Esophagus squamous epithelium (tissue), 5 donors: Measurements from ENCODE around the gene DKK2. TPM values are rescaled to one million over a fixed set of nuclear protein-coding genes. Genes with fewer than 3 reads are reported as not detected.

Source experiments
- DNase-seq: peaks from one replicate; lab custom pipeline; 2025; lab: John Stamatoyannopoulos, UW
- H3K27ac ChIP-seq, 4 donors: fragments of 200-600 bp; sonication (generic); one replicate each; pipeline ENCODE4 v1.5.1; 2016 to 2019; ENCODE audit warnings: mild to moderate bottlenecking in 1 of 4
- H3K27me3 ChIP-seq, 4 donors: fragments of 200-600 bp; sonication (generic); 1 replicate in 3 of 4; 2 replicates in 1 of 4; pipeline versions ENCODE4 v1.5.1 to v1.6.0; 2017 to 2021; ENCODE audit warnings: antibody characterized with exemption in 1 of 4
- H3K36me3 ChIP-seq, 3 donors: fragments of 200-600 bp; sonication (generic); one replicate each; pipeline ENCODE4 v1.5.1; 2016 to 2019
- H3K4me1 ChIP-seq, 3 donors: fragments of 200-600 bp; sonication (generic); one replicate each; pipeline ENCODE4 v1.5.1; 2017 to 2019
- H3K4me3 ChIP-seq, 4 donors: fragments of 200-600 bp; sonication (generic); 1 replicate in 3 of 4; 2 replicates in 1 of 4; pipeline ENCODE4 v1.5.1; 2016 to 2019; ENCODE audit warnings: mild to moderate bottlenecking in 2 of 4, moderate library complexity in 1 of 4
- H3K9me3 ChIP-seq, 3 donors: fragments of 200-600 bp; sonication (generic); one replicate each; pipeline ENCODE4 v1.5.1; 2016 to 2019
- POLR2A ChIP-seq, 4 donors: fragments of 450-650 bp; IDR thresholded peaks; one replicate each; pipeline ENCODE4 v1.6.1; 2017; ENCODE audit warnings: antibody characterized with exemption in 4 of 4, mild to moderate bottlenecking in 4 of 4, moderate library complexity in 3 of 4
- WGBS, 2 donors: methylation state at CpG; one replicate each; pipeline ENCODE4 v1.1.5; 2018; 5-methylcytosine and 5-hydroxymethylcytosine counted together
- intact Hi-C: fragments of 100-400 bp; cut with DNase I; formaldehyde crosslinking; loops from one replicate; pipeline ENCODE4 v1.15.0; 2022
- total RNA-seq, 4 donors: library from RNA; depleted of rRNA; stranded (reverse); fragments of >200 nt; gene quantifications; one replicate each; pipeline ENCODE4 v1.1.0, GENCODE V29; 2016
- TF ChIP-seq, protein P1 (sequence below), 6 experiments: fragments of 450-650 bp in 4 of 6; fragments of 200-600 bp in 2 of 6; sonication (generic) in 2 of 6; IDR thresholded peaks; one replicate each; pipeline ENCODE4 v1.5.1; 2016 to 2019; ENCODE audit warnings: antibody characterized with exemption in 6 of 6, mild to moderate bottlenecking in 4 of 6, moderate library complexity in 4 of 6
- donor health status: DM: yes; HTN: yes; CAD: no.

The DKK2 gene, protein sequence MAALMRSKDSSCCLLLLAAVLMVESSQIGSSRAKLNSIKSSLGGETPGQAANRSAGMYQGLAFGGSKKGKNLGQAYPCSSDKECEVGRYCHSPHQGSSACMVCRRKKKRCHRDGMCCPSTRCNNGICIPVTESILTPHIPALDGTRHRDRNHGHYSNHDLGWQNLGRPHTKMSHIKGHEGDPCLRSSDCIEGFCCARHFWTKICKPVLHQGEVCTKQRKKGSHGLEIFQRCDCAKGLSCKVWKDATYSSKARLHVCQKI
- total RNA-seq: 1 to 10 TPM in 1 of 4 donors, under 1 TPM in 1, not detected in 2; 0.38 to 1.2 TPM

DNA sequence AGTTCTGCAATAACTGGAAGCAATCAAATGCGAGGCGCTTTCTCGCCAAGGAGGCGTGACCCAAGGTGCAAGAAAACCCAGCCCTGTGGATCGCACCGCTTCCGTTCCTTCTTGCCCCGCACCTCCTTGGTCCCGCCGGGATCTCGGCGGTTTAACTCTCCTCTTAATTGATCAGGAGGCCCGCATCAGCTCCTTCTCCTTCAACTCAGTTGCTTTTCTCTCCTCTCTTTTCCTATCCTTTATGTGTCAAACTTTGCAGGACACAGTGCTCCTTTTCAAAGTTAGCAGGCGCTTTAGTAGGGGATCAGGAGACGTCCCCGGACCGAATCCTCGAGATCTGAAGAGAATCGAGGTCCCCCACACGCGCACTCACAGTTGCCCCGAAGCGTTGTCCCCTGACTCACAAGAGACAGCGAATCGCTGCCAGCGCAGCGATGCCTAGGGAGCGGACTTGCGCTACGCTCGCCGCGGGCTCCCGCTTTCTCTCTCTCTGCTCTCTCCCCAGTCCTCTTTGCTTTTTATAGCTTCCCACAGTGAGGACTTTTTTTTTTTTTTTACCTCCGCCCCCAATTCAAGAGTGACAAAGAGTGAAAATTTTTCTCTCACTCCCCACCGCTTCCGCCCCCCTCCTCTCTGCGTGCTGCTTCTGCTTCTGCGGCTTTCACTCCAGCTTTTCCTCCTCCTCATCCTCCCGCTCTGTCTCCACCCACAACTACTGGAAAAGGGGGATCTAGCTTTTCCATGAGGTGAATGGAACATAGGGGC, at the start of gene DKK2:
TSS of gene DKK2 (minus strand) at position 495 of the 765 bp plus-strand sequence. CDS start 722 bp downstream, outside the sequence.
- Histone ChIP-seq H3K36me3 (no peaks in the 10 kb centered on the region), H3K4me1 (peaks cover 9 to 39% (median 16%) of the 10 kb centered on the region in 3 donors), H3K4me3 (peak within 1 kb of the TSS; percentile 6 to 58 (median 33)), H3K27me3 (peaks cover 0 to 73% (median 6%) of the 10 kb centered on the region in 4 donors), H3K9me3 (no peaks in the 10 kb centered on the region), H3K27ac (no peak within 1 kb of the TSS)
- intact Hi-C loops: no loop called here
- no peak for DNase-seq
- 0 to 2% methylated on average over 28 to 37 of the region's 40 CpGs for whole genome bisulfite sequencing, 2 donors
- TF ChIP-seq, protein P1, sequence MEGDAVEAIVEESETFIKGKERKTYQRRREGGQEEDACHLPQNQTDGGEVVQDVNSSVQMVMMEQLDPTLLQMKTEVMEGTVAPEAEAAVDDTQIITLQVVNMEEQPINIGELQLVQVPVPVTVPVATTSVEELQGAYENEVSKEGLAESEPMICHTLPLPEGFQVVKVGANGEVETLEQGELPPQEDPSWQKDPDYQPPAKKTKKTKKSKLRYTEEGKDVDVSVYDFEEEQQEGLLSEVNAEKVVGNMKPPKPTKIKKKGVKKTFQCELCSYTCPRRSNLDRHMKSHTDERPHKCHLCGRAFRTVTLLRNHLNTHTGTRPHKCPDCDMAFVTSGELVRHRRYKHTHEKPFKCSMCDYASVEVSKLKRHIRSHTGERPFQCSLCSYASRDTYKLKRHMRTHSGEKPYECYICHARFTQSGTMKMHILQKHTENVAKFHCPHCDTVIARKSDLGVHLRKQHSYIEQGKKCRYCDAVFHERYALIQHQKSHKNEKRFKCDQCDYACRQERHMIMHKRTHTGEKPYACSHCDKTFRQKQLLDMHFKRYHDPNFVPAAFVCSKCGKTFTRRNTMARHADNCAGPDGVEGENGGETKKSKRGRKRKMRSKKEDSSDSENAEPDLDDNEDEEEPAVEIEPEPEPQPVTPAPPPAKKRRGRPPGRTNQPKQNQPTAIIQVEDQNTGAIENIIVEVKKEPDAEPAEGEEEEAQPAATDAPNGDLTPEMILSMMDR (IDR thresholded peaks at IDR 0.05): no peak
- TF ChIP-seq POLR2A (IDR thresholded peaks at IDR 0.05): no peak

DNA sequence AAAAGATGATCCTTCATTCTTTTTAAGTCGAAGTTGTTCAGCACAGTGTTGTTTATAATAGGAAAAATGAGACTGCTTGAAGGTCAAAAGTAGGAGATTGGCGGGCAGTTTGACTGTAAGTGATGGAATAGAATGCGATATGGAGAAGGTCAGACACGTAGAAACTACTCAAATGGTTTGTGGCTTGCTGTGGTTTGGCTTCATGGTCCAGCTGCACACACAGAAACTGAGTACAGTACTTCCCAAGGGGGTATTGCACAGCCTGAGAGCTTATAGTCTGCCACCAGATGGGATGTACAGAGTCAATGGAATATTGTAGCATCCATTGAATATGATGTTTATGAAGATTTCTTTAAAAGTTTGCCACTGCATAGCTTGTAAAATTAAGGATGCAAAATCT, 41.1 kb upstream of the DKK2 start:
- Histone ChIP-seq H3K4me1 (no peaks in the 10 kb centered on the region), H3K27ac (no peak overlapping the region), H3K27me3 (no peaks in the 10 kb centered on the region), H3K9me3 (no peaks in the 10 kb centered on the region), H3K36me3 (no peaks in the 10 kb centered on the region), H3K4me3 (no peak overlapping the region)
- DNase-seq: no peak
- TF ChIP-seq, protein P1 (IDR thresholded peaks at IDR 0.05): no peak
- TF ChIP-seq POLR2A (IDR thresholded peaks at IDR 0.05): no peak
- 73 to 85% methylated on average over 4 of the region's 4 CpGs for WGBS, 2 donors
- intact Hi-C loops: no loop called here

DNA sequence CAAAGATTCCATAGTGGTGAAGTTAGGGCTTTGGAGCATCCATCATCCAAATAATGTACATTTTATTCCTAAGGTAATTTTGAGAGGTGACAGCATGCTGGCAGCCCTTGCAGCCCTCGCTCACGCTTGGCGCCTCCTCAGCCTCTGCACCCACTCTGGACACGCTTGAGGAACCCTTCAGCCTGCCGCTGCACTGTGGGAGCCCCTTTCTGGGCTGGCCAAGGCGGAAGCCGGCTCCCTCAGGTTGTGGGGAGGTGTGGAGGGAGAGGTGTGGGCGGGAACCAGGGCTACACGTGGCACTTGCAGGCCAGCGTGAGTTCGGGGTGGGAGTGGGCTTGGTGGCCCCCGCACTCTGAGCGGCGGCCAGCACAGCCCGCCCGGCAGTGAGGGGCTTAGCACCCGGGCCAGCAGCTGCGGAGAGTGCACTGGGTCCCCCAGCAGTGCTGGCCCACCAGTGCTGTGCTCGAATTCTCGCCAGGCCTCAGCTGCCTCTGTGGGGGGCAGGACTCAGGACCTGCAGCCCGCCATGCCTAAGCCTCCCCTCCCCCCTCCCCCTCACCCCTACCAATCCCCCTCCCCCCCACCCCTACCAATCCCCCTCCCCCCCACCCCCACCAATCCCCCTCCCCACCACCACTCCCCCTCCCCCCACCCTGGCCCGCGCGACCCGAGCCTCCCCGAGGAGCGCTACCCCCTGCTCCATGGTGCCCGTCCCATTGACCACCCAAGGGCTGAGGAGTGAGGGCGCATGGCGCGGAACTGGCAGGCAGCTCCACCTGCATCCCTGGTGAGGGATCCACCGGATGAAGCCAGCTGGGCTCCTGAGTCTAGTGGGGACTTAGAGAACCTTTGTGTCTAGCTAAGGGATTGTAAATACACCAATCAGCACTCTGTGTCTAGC, 37.0 kb upstream of the DKK2 start:
- DNase-seq: no peak
- no peaks in the 10 kb centered on the region for H3K27me3 ChIP-seq
- H3K4me1 ChIP-seq: no peaks in the 10 kb centered on the region
- TF ChIP-seq, protein P1 (IDR thresholded peaks at IDR 0.05): no peak
- no peak for TF ChIP-seq POLR2A (IDR thresholded peaks at IDR 0.05)
- no peak overlapping the region for H3K27ac ChIP-seq
- intact Hi-C loops: no loop called here
- no peaks in the 10 kb centered on the region for H3K36me3 ChIP-seq
- no peaks in the 10 kb centered on the region for H3K9me3 ChIP-seq
- WGBS, 2 donors: 83 to 94% methylated on average over 5 of the region's 32 CpGs
- H3K4me3 ChIP-seq: no peak overlapping the region

DNA sequence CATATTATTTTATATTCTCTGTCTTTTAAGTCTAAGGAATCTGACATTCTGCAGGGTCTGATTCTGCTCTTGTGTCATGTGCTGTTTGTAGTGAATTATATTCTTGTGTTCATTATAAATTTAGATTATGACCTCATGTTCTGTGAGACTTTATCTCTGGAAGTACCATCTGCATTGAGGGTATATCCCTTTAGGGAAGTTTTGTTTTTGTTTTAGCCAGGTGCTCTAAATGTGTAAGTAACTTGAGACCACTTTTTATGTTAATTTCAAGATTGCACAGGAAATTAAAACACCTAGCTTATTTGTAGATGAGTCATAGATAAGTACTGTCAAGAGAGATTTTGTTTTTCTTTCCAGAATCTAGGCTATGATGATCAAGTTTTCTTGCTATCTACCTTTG, 35.0 kb upstream of the DKK2 start:
- DNase-seq: no peak
- H3K4me1 ChIP-seq: no peaks in the 10 kb centered on the region
- H3K27me3 ChIP-seq: no peaks in the 10 kb centered on the region
- H3K4me3 ChIP-seq: no peak overlapping the region
- no peaks in the 10 kb centered on the region for H3K9me3 ChIP-seq
- no peak overlapping the region for H3K27ac ChIP-seq
- intact Hi-C loops: no loop called here
- H3K36me3 ChIP-seq: no peaks in the 10 kb centered on the region
- no peak for TF ChIP-seq POLR2A (IDR thresholded peaks at IDR 0.05)
- TF ChIP-seq, protein P1 (IDR thresholded peaks at IDR 0.05): no peak
